CD4-positive, CD25-positive, alpha-beta regulatory T cell (primary cell): ENCODE data around the gene RBM33. TPM values are rescaled to one million over a fixed set of nuclear protein-coding genes. Genes with fewer than 3 reads are reported as not detected.

Experiments
- ATAC-seq, 2 donors: fragments of 150-1000 bp; cut with Tn5 transposase; one replicate each; pipeline ENCODE4 v1.10.0; 2021; ENCODE audit warnings: low read depth in 2 of 2, moderate number of reproducible peaks in 2 of 2, moderate library complexity in 1 of 2
- DNase-seq, 3 donors: peaks; one replicate each; pipeline versions ENCODE4 v3.0.0 to v3.0.0-alpha.2; 2012 to 2022; ENCODE audit warnings: mixed read lengths in 1 of 3
- H3K27ac ChIP-seq: one replicate; pipeline ENCODE4 v1.7.0; 2013; ENCODE audit warnings: mild to moderate bottlenecking, low read length; ENCODE audit not compliant: insufficient read depth, poor library complexity, severe bottlenecking
- H3K27me3 ChIP-seq: one replicate; pipeline ENCODE4 v1.7.0; 2013; ENCODE audit warnings: low read length; ENCODE audit not compliant: control insufficient read depth, insufficient read depth
- H3K36me3 ChIP-seq: one replicate; pipeline ENCODE4 v1.7.0; 2013; ENCODE audit warnings: mild to moderate bottlenecking, low read length, moderate library complexity; ENCODE audit not compliant: control insufficient read depth, insufficient read depth
- H3K4me1 ChIP-seq: 2 replicates; pipeline ENCODE4 v1.7.0; 2013; ENCODE audit warnings: mild to moderate bottlenecking, low read length; ENCODE audit not compliant: insufficient read depth, control insufficient read depth, poor library complexity, severe bottlenecking
- H3K4me3 ChIP-seq: one replicate; pipeline ENCODE4 v1.7.0; 2013; ENCODE audit warnings: low read depth, mild to moderate bottlenecking, low read length, moderate library complexity
- H3K9me3 ChIP-seq, 2 experiments: 1 replicate in 1 of 2; 2 replicates in 1 of 2; pipeline ENCODE4 v1.7.0; 2013; ENCODE audit warnings: low read length in 2 of 2, mild to moderate bottlenecking in 1 of 2, moderate library complexity in 1 of 2; ENCODE audit not compliant: control insufficient read depth in 2 of 2
- H3K27ac Mint-ChIP-seq, 3 donors: one replicate each; pipeline ENCODE4 v1.8.0; 2020 to 2022; ENCODE audit warnings: mild to moderate bottlenecking in 3 of 3, mixed read lengths in 3 of 3, moderate library complexity in 2 of 3
- H3K27me3 Mint-ChIP-seq: one replicate; pipeline ENCODE4 v1.8.0; 2022; ENCODE audit warnings: mild to moderate bottlenecking, mixed read lengths
- H3K36me3 Mint-ChIP-seq: one replicate; pipeline ENCODE4 v1.8.0; 2020; ENCODE audit warnings: mixed read lengths
- H3K4me1 Mint-ChIP-seq, 4 donors: one replicate each; pipeline ENCODE4 v1.8.0; 2020 to 2022; ENCODE audit warnings: mixed read lengths in 4 of 4, mild to moderate bottlenecking in 1 of 4
- H3K4me3 Mint-ChIP-seq, 4 donors: one replicate each; pipeline ENCODE4 v1.8.0; 2020 to 2022; ENCODE audit warnings: mild to moderate bottlenecking in 4 of 4, mixed read lengths in 4 of 4, moderate library complexity in 3 of 4
- H3K9me3 Mint-ChIP-seq, 7 donors: one replicate each; pipeline ENCODE4 v1.8.0; 2020 to 2022; ENCODE audit warnings: mixed read lengths in 7 of 7, mild to moderate bottlenecking in 3 of 7, moderate library complexity in 2 of 7
- polyA plus RNA-seq, 4 donors: library from polyadenylated mRNA; unstranded; fragments of 300-500 nt; fragmentation: Illumina TruSeq; gene quantifications; one replicate each; pipeline ENCODE4 v1.2.3, GENCODE V29; 2021
- total RNA-seq: library from RNA; stranded (reverse); gene quantifications from one replicate; pipeline ENCODE4 v1.2.3, GENCODE V29; 2022

Gene RBM33
- total and polyA plus RNA-seq, 5 donors from 2014 or later, result 33.5 to 196 (median 36.8) TPM

DNA sequence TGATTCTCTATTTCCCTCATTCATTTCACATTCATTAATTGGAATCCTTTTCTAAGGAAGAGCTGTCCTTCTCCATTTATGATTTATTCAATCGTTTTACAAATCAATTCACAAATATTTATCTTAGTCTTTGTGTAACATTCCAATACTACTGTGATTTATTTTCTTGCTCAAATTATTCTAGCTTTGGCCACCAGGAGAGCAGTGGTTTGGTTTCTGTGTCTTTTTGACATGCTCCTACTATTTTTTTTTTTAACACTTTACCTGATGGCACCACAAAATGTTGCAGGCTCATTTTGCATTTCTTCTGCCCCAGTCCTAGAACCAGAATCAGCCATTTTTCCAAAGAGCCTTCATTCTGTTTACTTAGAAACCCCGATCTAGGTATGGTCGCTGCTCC, 13.3 kb upstream of the RBM33 start:
- Histone ChIP-seq H3K4me1 (no peaks in the 10 kb centered on the region), H3K27me3 (no peaks in the 10 kb centered on the region), H3K9me3 (peaks cover 13 to 24% of the 10 kb centered on the region in 2 experiments), H3K4me3 (no peak overlapping the region), H3K36me3 (no peaks in the 10 kb centered on the region), H3K27ac (no peak overlapping the region)
- H3K9me3 Mint-ChIP-seq, result peaks cover 2 to 43% (median 14%) of the 10 kb centered on the region in 7 donors
- ATAC-seq, result no peak
- DNase-seq, result no peak
- no peak overlapping the region for H3K27ac Mint-ChIP-seq
- H3K4me3 Mint-ChIP-seq, result no peak overlapping the region
- H3K36me3 Mint-ChIP-seq, result no peaks in the 10 kb centered on the region
- H3K27me3 Mint-ChIP-seq, result peaks cover 11% of the 10 kb centered on the region
- H3K4me1 Mint-ChIP-seq, result no peaks in the 10 kb centered on the region

DNA sequence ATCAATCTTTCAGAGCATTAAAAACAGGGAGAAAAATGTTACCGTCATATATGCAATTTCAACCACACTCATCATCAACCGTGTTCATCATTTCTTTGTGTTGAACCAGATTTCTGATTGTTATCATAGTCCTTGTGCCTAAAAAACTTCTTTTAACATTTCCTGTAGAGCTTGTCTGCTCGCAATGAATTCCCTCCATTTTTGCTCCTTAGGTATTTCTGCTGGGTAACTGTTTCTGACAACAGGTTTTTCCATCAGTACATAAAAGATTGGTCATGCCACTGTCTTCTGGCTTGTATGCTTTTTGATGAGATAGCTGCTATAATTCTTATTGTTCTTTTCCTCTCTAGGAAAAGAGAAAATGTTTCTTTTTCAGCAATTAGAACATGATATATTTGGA, 8.6 kb upstream of the RBM33 start:
- Mint-ChIP-seq H3K4me3 (no peak overlapping the region), H3K36me3 (peaks cover 14% of the 10 kb centered on the region), H3K27ac (no peak overlapping the region), H3K27me3 (peaks cover 5% of the 10 kb centered on the region), H3K9me3 (peaks cover 3 to 38% (median 14%) of the 10 kb centered on the region in 7 donors), H3K4me1 (no peaks in the 10 kb centered on the region)
- DNase-seq, result no peak
- Histone ChIP-seq H3K4me1 (no peaks in the 10 kb centered on the region), H3K36me3 (peaks cover 6% of the 10 kb centered on the region), H3K4me3 (no peak overlapping the region), H3K27ac (no peak overlapping the region), H3K27me3 (no peaks in the 10 kb centered on the region), H3K9me3 (peaks cover 22 to 26% of the 10 kb centered on the region in 2 experiments)
- ATAC-seq, result no peak

DNA sequence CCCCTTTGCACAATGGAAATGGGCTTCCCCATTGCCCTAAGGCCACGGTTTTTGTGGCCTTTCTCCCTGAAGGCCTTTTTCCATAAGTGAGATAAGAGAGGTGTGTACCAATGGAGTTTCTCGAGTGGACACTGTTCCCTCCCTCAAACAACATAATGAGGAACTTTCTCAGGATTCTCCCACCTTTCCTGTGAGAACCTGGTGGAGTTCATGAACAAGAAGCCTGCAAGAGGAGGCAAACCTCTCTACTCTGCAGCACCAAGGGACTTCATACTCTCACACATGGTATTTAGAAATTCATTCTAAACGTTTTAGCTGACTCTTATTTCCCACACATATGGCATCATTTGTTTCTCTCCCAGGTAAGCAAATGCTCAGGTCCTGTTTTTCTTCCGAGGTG, 7.3 kb upstream of the RBM33 start:
- no peak overlapping the region for H3K4me3 ChIP-seq
- H3K9me3 Mint-ChIP-seq, result peaks cover 3 to 29% (median 10%) of the 10 kb centered on the region in 7 donors

DNA sequence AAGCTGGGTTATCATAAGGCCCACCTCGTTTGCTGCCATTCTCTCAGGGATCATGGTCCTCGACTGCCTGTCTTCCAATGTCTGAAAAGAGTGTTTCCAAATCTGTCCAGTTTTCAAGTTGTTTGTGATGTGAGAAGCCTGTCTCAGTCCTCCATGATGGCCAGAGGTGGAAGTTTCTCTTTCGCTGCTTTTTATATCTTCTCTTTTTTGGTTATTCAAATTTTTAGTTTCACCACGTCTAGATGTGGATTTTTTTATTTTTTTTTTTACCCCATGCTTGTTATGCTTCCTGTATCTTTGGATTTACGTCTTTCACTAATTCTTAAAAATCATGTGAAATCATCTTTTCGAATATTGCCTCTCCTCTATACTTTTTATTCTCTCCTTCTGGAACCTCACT, 6.1 kb upstream of the RBM33 start:
- peaks cover 0 to 6% (median 2%) of the 10 kb centered on the region in 4 donors for H3K4me1 Mint-ChIP-seq
- Histone ChIP-seq H3K9me3 (peaks cover 22 to 26% of the 10 kb centered on the region in 2 experiments), H3K4me3 (no peak overlapping the region), H3K27me3 (no peaks in the 10 kb centered on the region), H3K4me1 (peaks cover 7% of the 10 kb centered on the region), H3K27ac (no peak overlapping the region), H3K36me3 (peaks cover 13% of the 10 kb centered on the region)
- no peak for ATAC-seq
- H3K27ac Mint-ChIP-seq, result no peak overlapping the region
- H3K27me3 Mint-ChIP-seq, result peaks cover 5% of the 10 kb centered on the region
- H3K9me3 Mint-ChIP-seq, result peaks cover 3 to 21% (median 10%) of the 10 kb centered on the region in 7 donors
- H3K4me3 Mint-ChIP-seq, result no peak overlapping the region
- no peak for DNase-seq
- H3K36me3 Mint-ChIP-seq, result peaks cover 27% of the 10 kb centered on the region

More for the DNA sequence above, 7.3 kb upstream of the RBM33 start:
- Mint-ChIP-seq H3K4me1 (no peaks in the 10 kb centered on the region), H3K36me3 (peaks cover 26% of the 10 kb centered on the region), H3K27me3 (peaks cover 5% of the 10 kb centered on the region), H3K4me3 (no peak overlapping the region), H3K27ac (no peak overlapping the region)
- Histone ChIP-seq H3K36me3 (peaks cover 13% of the 10 kb centered on the region), H3K9me3 (peaks cover 22 to 26% of the 10 kb centered on the region in 2 experiments), H3K27me3 (no peaks in the 10 kb centered on the region), H3K27ac (no peak overlapping the region), H3K4me1 (no peaks in the 10 kb centered on the region)
- DNase-seq (no peak), ATAC-seq (no peak)

DNA sequence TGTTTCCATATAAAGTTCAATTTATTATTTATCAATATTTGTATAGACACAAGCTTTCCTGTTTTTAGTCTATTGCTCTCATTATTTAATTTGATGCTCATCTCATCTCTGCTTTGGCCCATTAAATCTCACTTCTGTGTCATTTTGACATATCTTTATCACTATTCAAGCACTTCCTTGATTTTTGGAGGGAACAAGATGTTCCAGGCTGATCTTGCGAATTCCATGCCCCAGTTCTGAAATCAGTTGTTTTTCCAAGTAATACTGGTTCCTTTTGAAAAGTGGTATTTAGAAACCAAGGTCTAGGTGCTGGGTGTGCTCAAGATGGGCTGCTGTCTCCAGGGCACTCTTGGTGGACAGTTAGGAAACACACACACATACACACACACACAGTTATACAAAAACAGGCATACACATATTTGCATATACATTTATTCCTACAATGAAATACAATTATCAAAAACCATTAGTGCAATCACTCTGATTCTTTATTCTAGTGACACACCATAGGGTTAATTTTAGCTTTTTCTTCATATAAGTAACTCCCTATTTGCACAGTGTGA, 4.4 kb upstream of the RBM33 start:
- Histone ChIP-seq H3K4me3 (no peak overlapping the region), H3K27ac (no peak overlapping the region), H3K27me3 (no peaks in the 10 kb centered on the region), H3K9me3 (peaks cover 22 to 26% of the 10 kb centered on the region in 2 experiments), H3K4me1 (peaks cover 12% of the 10 kb centered on the region), H3K36me3 (peaks cover 13% of the 10 kb centered on the region)
- Mint-ChIP-seq H3K4me3 (peak overlapping the region in 2 of 4 donors; percentile 4 to 78), H3K27me3 (peaks cover 5% of the 10 kb centered on the region), H3K36me3 (peaks cover 27% of the 10 kb centered on the region), H3K9me3 (peaks cover 3 to 20% (median 8%) of the 10 kb centered on the region in 7 donors), H3K4me1 (peaks cover 0 to 13% (median 9%) of the 10 kb centered on the region in 4 donors), H3K27ac (no peak overlapping the region)
- no peak for ATAC-seq
- DNase-seq, result no peak

DNA sequence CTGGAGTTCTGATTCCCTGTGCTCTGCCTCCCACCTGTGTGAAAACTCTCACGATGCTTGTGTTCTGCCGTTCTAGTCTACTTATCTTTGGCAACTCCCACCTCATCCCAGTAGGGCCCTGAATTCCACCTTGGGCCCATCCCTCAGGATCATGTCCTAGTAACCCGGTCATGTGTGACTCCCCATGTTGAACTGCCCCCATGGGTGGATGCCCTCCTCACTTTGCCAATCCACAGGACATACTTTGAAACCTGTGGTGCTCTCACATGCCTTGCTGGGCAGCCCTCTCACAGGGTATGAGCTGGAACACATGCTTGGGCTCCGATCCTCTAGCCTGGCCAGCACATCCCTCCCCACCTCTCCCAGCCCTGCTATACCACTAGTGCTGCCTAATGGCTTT, 3.8 kb upstream of the RBM33 start:
- no peaks in the 10 kb centered on the region for H3K27me3 ChIP-seq
- Mint-ChIP-seq H3K27ac (no peak overlapping the region), H3K4me3 (peak overlapping the region in 2 of 4 donors; percentile 4 to 78), H3K27me3 (peaks cover 5% of the 10 kb centered on the region), H3K36me3 (peaks cover 27% of the 10 kb centered on the region), H3K9me3 (peaks cover 2 to 19% (median 9%) of the 10 kb centered on the region in 7 donors), H3K4me1 (peaks cover 5 to 18% (median 14%) of the 10 kb centered on the region in 4 donors)
- DNase-seq, result no peak
- H3K36me3 ChIP-seq, result peaks cover 13% of the 10 kb centered on the region
- no peak overlapping the region for H3K4me3 ChIP-seq
- H3K9me3 ChIP-seq, result peaks cover 21 to 25% of the 10 kb centered on the region in 2 experiments
- no peak overlapping the region for H3K27ac ChIP-seq
- peaks cover 18% of the 10 kb centered on the region for H3K4me1 ChIP-seq
- no peak for ATAC-seq

DNA sequence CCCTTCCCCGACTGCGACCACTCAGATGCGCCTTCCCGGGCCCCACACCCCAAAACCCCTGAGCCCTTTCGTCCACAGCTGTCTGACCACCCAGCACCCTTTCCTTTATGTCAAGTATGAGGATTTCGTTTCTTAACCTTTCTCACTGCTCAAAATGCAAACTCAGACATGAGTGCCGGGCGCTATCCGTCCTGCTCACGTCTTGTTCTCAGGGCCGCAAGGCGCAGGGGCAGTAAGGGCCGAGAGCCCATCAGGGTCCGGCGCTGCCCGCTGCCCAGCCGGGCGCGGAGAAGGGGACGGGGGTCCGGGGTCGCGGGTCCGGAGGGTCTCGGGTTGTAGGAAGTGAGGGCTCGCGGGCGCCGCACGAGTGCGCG, 670 bp upstream of the RBM33 start:
- Mint-ChIP-seq H3K9me3 (peaks cover 0 to 8% (median 4%) of the 10 kb centered on the region in 7 donors), H3K4me3 (peak overlapping the region; percentile 94 to 98 (median 98)), H3K27me3 (no peaks in the 10 kb centered on the region), H3K4me1 (peaks cover 20 to 48% (median 44%) of the 10 kb centered on the region in 4 donors), H3K36me3 (peaks cover 42% of the 10 kb centered on the region), H3K27ac (peak overlapping the region; percentile 97 to 99 (median 99))
- Histone ChIP-seq H3K4me3 (peak overlapping the region; percentile 88), H3K9me3 (peaks cover 7% of the 10 kb centered on the region in 2 experiments), H3K27me3 (no peaks in the 10 kb centered on the region), H3K36me3 (peaks cover 35% of the 10 kb centered on the region), H3K27ac (peak overlapping the region; percentile 93), H3K4me1 (peaks cover 33% of the 10 kb centered on the region)
- no peak for ATAC-seq
- DNase-seq, result no peak
